Adrenal gland (tissue), 12 donors: ENCODE data around the gene HPRT1. TPM values are rescaled to one million over a fixed set of nuclear protein-coding genes. Genes with fewer than 3 reads are reported as not detected.

Experiments
- DNase-seq, 7 donors: peaks; one replicate each; pipeline ENCODE4 v3.0.0-alpha.2; 2019 to 2020
- H3K27ac ChIP-seq, 5 donors: fragments of 200-600 bp; sonication (generic) in 4 of 5; 1 replicate in 3 of 5; 2 replicates in 2 of 5; pipeline versions ENCODE4 v1.5.1 to v1.8.0; 2016 to 2020; ENCODE audit warnings: mild to moderate bottlenecking in 1 of 5
- H3K27me3 ChIP-seq: fragments of 200-600 bp; 2 replicates; pipeline ENCODE4 v1.8.0; 2021
- H3K36me3 ChIP-seq, 2 donors: fragments of 200-600 bp; replicated peaks in 1 of 2; 1 replicate in 1 of 2; 2 replicates in 1 of 2; pipeline versions ENCODE4 v1.5.1 to v1.8.0; 2018 to 2022
- H3K4me1 ChIP-seq, 2 donors: fragments of 200-600 bp; replicated peaks in 1 of 2; 1 replicate in 1 of 2; 2 replicates in 1 of 2; pipeline versions ENCODE4 v1.5.1 to v1.8.0; 2018 to 2021
- H3K4me3 ChIP-seq, 4 donors: fragments of 200-600 bp; sonication (generic) in 3 of 4; one replicate each; pipeline ENCODE4 v1.5.1; 2016 to 2018
- H3K9me3 ChIP-seq, 3 donors: fragments of 200-600 bp; sonication (generic) in 1 of 3; replicated peaks in 1 of 3; 1 replicate in 2 of 3; 2 replicates in 1 of 3; pipeline versions ENCODE4 v1.5.1 to v1.8.0; 2016 to 2021
- POLR2A ChIP-seq, 2 donors: fragments of 450-650 bp; IDR thresholded peaks; one replicate each; pipeline ENCODE4 v1.6.1; 2017; ENCODE audit warnings: antibody characterized with exemption in 2 of 2, mild to moderate bottlenecking in 2 of 2, moderate library complexity in 1 of 2
- WGBS, 4 donors: extraction: QIAGEN DNeasy Blood & Tissue Kit in 2 of 4; methylation state at CpG; one replicate each; pipeline versions ENCODE4 v1.1.5 to v1.1.7; 2013 to 2017; 5-methylcytosine and 5-hydroxymethylcytosine counted together
- intact Hi-C, 2 donors: fragments of 100-400 bp; cut with DNase I; formaldehyde crosslinking; loops; one replicate each; pipeline versions ENCODE4 v1.14.1 to v1.15.0; 2022 to 2023
- polyA plus RNA-seq, 3 donors: library from polyadenylated mRNA; stranded (reverse); fragments of 200-250 nt in 2 of 3; fragments of 350-450 nt in 1 of 3; fragmentation: Illumina TruSeq in 1 of 3; extraction: RNeasy Lipid Tissue Mini Kit (QIAGEN cat#74804) in 1 of 3; gene quantifications; one replicate each; pipeline ENCODE4 v1.2.3, GENCODE V29; 2013 to 2014
- total RNA-seq, 9 donors: library from RNA; depleted of rRNA in 4 of 9; stranded (reverse); fragments of >200 nt in 4 of 9; fragments of 120-200 nt in 1 of 9; fragmentation: NEBNext Ultra II Directional in 1 of 9; extraction: Animal tissue kit (Norgen Biotek cat#: 25700) in 1 of 9; gene quantifications; one replicate each; pipeline versions ENCODE4 v1.1.0 to v1.2.4, GENCODE V29; 2013 to 2023
- TF ChIP-seq, protein P1 (sequence below), 6 experiments: fragments of 450-650 bp in 4 of 6; fragments of 200-600 bp in 2 of 6; sonication (generic) in 1 of 6; IDR thresholded peaks; 1 replicate in 5 of 6; 2 replicates in 1 of 6; pipeline versions ENCODE4 v1.5.1 to v1.8.0; 2016 to 2021; ENCODE audit warnings: antibody characterized with exemption in 6 of 6, mild to moderate bottlenecking in 2 of 6, moderate library complexity in 1 of 6
- donor health status: healthy with polysubstance abuse.
- donor health status: Bipolar disorder and iron deficiency.
- donor health status: DM: yes; HTN: yes; CAD: no.
- donor health status: DM: no; HTN: no; CAD: no.
- donor health status: DM: no; HTN: no; CAD: no.
- donor health status: DM: yes; HTN: yes; CAD: no.

Gene HPRT1
- total and polyA plus RNA-seq, 12 donors: 5.5 to 66.0 (median 26.8) TPM

DNA sequence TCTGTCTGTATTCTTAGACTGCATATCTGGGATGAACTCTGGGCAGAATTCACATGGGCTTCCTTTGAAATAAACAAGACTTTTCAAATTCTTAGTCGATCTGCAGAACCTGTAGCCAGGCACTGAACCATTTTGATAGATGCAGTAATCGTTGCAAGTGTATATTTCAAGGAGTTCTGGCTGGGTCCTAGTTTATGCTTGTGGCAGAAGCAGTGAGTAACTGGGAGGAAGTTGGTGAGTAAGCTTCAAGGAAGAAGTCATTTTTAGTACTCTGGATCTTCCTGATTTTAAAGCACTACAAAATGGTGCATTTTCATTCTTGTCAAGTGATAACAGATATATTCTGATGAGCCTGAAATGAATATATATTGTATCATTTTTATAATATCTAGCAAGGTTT is 9.5 kb downstream of the HPRT1 start:
- TF ChIP-seq, protein P1, sequence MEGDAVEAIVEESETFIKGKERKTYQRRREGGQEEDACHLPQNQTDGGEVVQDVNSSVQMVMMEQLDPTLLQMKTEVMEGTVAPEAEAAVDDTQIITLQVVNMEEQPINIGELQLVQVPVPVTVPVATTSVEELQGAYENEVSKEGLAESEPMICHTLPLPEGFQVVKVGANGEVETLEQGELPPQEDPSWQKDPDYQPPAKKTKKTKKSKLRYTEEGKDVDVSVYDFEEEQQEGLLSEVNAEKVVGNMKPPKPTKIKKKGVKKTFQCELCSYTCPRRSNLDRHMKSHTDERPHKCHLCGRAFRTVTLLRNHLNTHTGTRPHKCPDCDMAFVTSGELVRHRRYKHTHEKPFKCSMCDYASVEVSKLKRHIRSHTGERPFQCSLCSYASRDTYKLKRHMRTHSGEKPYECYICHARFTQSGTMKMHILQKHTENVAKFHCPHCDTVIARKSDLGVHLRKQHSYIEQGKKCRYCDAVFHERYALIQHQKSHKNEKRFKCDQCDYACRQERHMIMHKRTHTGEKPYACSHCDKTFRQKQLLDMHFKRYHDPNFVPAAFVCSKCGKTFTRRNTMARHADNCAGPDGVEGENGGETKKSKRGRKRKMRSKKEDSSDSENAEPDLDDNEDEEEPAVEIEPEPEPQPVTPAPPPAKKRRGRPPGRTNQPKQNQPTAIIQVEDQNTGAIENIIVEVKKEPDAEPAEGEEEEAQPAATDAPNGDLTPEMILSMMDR (IDR thresholded peaks at IDR 0.05): no peak
- TF ChIP-seq POLR2A (IDR thresholded peaks at IDR 0.05): no peak
- Histone ChIP-seq H3K27ac (peak overlapping the region in 1 of 5 donors; percentile 8), H3K36me3 (no peaks in the 10 kb centered on the region), H3K4me1 (peaks cover 0 to 3% of the 10 kb centered on the region in 2 donors), H3K9me3 (no peaks in the 10 kb centered on the region), H3K4me3 (no peak overlapping the region), H3K27me3 (no peaks in the 10 kb centered on the region)
- WGBS, 4 donors: 21 to 47% (median 36%) methylated on average over 2 of the region's 2 CpGs
- no peak for DNase-seq
- intact Hi-C loops: no loop called here

DNA sequence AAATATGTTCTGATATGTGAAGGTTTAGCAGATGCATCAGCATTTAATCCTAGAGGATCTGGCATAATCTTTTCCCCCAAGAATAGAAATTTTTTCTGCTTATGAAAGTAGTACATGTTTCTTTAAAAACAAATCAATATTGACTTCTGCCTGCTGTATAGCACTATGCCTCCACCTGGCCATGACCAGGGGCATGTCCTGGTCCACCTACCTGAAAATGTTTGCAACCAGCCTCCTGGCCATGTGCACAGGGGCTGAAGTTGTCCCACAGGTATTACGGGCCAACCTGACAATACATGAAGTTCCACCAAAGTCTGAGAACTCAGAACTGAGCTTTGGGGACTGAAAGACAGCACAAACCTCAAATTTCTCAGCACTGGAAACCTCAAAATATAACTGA is 10.0 kb downstream of the HPRT1 start:
- Histone ChIP-seq H3K4me3 (no peak overlapping the region), H3K9me3 (no peaks in the 10 kb centered on the region), H3K4me1 (peaks cover 0 to 3% of the 10 kb centered on the region in 2 donors), H3K36me3 (peaks cover 0 to under 1% of the 10 kb centered on the region in 2 donors), H3K27me3 (no peaks in the 10 kb centered on the region), H3K27ac (peak overlapping the region in 1 of 5 donors; percentile 8)
- 90 to 100% (median 100%) methylated on average over 1 of the region's 1 CpG for WGBS, 4 donors
- TF ChIP-seq, protein P1 (IDR thresholded peaks at IDR 0.05): no peak
- TF ChIP-seq POLR2A (IDR thresholded peaks at IDR 0.05): no peak
- no peak for DNase-seq
- intact Hi-C loops: no loop called here

- Histone ChIP-seq H3K36me3 (peaks cover 0 to 4% of the 10 kb centered on the region in 2 donors), H3K4me1 (peaks cover 0 to 3% of the 10 kb centered on the region in 2 donors), H3K27me3 (no peaks in the 10 kb centered on the region), H3K4me3 (no peak overlapping the region), H3K9me3 (no peaks in the 10 kb centered on the region), H3K27ac (no peak overlapping the region)
- 78 to 98% (median 88%) methylated on average over 6 of the region's 6 CpGs for WGBS, 4 donors
- TF ChIP-seq, protein P1 (IDR thresholded peaks at IDR 0.05): no peak
- no peak for TF ChIP-seq POLR2A (IDR thresholded peaks at IDR 0.05)
- DNase-seq: no peak
- intact Hi-C loops: no loop called here
These were observed 12.1 kb downstream of the HPRT1 start for GRCh38 chrX:134472041-134472440.

- H3K27me3 ChIP-seq: no peaks in the 10 kb centered on the region
- H3K4me1 ChIP-seq: no peaks in the 10 kb centered on the region
- H3K9me3 ChIP-seq: no peaks in the 10 kb centered on the region
- no peak overlapping the region for H3K4me3 ChIP-seq
- intact Hi-C loops: no loop called here
- no peak for DNase-seq
- TF ChIP-seq POLR2A (IDR thresholded peaks at IDR 0.05): no peak
- TF ChIP-seq, protein P1 (IDR thresholded peaks at IDR 0.05): no peak
- H3K27ac ChIP-seq: no peak overlapping the region
- 38 to 61% (median 53%) methylated on average over 1 of the region's 1 CpG for WGBS, 4 donors
- peaks cover 0 to 4% of the 10 kb centered on the region in 2 donors for H3K36me3 ChIP-seq
These were observed 16.3 kb downstream of the HPRT1 start for GRCh38 chrX:134476284-134476683.
